HG02943 (cell line): ENCODE data around the gene PDE4C.

ENCODE experiments used
- ATAC-seq: cut with Tn5 transposase; IDR thresholded peaks from one replicate; pipeline ENCODE4 v1.9.1; 2021; ENCODE audit warnings: mild to moderate bottlenecking, low read depth, moderate library complexity; ENCODE audit not compliant: unreplicated experiment

Gene PDE4C

DNA sequence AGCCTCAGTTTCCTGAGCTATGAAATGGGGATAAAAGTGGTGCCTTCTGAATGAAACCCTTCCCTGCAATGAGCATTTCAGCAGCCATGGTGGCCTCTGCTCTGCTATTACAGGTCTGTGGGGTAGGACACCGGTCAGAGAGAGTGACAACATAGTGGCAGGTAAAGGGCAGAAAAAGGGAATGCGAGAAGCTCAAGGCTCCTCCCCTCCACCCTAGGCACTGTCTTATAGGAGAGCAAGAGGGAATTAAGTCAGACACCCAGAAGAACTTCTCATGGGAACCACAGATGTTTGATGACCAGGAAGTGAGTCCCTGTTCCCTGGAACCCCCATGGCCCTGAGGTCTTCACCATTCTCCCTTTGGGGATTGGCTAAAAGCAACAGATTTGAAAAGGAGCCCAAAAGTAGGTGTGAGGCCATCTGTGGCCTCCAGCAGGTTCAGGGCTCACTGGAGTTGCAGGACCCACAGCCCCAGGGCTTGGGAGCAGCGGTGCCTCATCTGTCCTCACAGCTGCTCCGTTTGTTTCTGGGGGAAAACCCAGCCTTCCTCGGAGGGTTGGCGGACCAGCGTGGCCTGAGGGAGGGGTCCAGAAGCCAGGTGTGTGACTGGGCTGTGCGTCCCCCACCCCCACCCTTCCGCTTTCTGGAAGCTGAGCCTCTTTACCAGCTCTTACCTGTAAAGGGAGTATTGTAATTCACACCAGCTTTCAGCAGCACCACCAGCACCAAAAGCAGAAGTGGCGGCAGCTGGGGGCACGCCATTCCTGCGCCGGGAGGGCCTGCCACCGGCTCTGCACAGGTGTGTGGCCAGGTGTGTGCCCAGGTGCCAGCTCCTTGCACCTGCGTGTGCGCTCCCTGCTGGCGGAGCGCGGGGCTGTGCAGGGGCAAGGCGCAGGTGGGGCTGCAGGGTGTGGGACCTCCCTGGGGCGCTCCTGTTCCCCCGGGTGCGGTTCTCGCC lies 28.6 kb upstream of the PDE4C start:
- no peak for ATAC-seq

DNA sequence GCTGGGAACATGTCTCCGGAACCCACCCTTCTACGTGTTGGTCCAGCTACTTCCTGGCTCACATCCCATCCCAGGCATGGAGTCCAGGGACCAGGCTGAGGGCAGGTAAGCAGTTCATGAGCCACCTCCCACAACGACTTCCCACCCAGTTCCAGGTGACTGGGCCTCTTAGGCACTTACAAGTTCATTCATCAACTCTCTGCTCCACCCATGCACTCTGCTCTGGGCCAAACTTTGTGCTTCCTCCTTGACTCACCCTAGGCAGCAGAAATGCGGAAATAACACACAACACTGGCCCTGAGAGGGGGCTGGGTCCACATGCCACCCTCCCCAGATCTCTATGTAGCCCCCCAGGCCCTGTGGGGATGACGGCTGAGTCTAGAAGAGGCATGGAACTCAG lies 27.5 kb upstream of the PDE4C start:
- ATAC-seq: no peak

DNA sequence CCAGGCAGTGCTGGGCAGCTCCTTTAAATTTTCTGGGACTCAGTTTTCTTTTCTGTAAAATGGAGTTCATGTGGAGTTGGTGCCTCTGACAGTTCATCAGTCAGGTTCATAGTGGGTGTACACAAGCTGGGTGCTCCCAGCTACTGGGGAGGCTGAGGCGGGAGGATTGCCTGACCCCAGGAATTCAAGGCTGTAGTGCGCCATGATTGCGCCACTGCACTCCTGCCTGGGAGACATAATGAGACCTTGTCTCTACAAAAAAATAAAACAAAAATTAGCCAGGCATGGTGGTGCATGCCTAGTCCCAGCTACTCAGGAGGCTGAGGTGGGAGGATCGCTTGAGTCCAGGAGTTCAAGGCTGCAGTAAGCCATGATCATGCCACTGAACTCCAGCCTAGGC lies 26.9 kb upstream of the PDE4C start:
- no peak for ATAC-seq

DNA sequence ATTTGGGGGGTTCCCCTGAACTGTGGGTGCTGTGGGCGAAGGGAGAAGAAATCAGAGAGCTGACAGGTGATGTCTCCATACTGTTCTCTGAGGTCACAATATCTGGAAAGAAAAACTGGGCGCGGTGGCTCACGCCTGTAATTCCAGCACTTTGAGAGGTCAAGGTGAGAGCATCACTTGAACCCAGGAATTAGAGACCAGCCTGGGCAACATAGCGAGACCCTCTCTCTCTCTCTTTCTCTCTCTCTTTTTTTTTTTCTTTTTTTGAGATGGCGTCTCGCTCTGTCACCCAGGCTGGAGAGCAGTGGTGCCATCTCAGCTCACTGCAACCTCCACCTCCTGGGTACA lies 26.1 kb upstream of the PDE4C start:
- ATAC-seq: no peak

- ATAC-seq: no peak
Observed at GRCh38 chr19:18251587-18252369, 25.5 kb upstream of the PDE4C start.

- no peak for ATAC-seq
Observed at GRCh38 chr19:18249834-18250233, 23.6 kb upstream of the PDE4C start.

DNA sequence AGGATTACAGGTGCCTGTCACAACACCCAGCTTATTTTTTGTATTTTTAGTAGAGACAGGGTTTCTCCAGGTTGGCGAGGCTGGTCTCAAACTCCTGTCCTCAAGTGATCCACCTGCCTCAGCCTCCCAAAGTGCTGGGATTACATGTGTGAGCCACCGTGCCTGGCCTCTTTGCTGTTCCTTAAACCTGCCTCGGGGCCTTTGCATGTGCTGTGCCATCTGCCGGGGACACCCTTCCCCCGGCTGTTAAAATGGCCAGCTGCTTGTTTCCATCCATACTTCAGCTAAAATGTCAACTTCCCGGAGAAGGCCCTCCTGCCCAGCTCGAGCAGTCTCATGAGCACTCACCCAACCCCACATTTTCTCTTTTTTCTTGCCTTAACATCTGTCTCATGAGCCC lies 19.1 kb upstream of the PDE4C start:
- no peak for ATAC-seq

GRCh38 chr19:18239303-18239702 lies 13.1 kb upstream of the PDE4C start:
- ATAC-seq: no peak

DNA sequence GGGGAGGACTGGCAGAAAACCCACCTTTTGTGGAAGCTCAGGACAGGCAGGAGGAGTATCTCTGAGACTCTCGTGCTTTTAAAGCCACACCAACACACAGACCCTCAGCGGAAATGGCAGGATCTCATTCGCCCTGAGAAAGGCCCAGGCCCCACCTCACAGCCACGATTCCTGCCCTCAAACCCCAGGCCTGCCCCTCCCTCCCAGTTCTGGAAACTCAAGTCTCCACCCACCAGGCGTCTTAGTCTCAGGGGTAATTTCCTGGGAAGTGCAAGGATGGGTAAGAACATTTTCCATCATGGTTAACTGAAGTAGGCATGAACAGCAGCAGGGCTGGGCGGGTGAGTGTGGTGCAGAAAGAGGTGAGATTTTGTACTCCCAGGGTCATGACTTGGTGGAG lies 8.0 kb upstream of the PDE4C start:
- ATAC-seq: no peak

DNA sequence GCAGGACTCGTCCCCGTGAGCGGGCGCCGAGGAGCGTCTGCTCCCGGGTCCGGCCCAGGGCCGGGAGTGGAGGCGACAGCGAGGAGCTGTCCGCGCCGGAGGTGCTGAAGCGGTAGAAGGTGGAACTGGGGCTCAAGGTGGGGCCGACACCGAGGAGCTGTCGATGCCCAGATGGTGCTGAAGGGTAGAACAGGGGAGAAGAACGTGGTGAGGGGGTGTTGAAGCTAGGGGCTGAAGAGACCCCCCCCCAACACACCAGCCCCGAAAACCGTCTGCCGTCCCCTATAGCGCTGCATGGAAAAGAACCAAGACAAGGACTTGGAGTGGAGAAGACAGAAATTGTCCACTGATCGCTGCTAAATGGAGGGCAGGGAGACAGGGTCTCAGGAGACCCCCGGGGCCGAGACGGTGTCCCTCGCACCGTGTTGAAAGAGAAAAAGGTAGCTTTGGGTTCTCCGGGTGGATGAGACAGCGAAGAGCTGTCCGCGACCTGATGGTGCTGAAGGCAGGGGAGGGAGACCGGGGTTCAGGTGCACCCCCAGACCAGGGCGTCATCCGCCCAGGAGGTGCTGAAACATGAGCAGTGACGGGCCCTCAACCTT lies 7.1 kb upstream of the PDE4C start:
- ATAC-seq: no peak

GRCh38 chr19:18232540-18233223 lies 6.4 kb upstream of the PDE4C start:
- ATAC-seq: no peak

DNA sequence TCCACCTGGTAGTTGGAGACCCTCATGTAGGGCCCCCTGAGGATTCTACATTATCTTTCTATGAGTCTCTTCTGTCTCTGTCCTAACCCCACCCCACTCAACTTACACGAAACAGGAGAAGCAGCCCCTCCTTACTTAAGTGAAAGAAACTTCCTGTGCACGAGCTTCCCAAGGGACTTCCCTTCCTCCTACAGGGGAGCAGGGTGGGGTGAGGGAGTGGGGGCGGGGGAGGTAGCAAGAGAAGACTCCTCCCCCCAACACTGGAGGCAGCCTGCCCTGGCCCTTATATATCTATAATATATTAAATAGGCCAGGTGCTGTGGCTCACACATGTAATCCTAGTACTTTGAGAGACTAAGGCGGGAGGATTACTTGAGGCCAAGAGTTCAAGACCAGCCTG lies 5.5 kb upstream of the PDE4C start:
- ATAC-seq: no peak

DNA sequence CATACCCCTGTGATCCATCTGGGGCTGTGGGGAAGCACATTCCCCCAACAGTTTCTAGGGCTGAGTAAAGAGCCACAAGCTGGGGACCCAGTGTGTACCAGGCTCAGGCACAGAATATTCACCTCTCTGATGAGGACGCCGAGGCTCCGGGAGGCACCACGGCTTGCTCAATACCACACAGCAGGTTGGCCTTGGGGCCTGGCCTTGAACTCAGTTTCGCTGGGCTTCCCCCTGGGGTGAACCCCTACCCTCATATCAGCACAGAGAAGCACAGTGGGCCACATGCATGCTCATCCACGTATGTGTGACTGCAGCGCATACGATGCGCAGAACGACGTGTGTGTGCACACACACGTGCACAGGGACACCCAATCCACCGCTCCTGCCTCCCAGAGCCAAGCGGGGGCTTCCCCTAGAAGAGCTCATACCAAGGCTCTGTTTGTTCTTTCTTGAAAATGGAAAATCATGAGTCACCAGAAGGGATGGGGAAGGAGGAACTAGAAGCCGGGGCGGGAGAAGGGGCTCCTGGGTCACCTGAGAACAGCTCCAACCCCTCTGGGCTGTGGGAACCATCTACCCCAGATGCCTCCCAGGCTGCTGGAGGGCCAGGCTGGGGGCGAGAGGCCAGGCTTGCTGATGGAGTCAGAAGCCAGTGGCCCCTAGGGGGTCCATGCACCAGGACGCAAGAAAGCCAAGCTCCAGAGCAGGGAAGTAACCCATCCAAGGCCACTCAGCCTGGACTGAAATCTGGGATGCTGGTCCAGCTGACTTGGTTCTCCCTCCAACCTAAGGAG lies 4.9 kb upstream of the PDE4C start:
- no peak for ATAC-seq

DNA sequence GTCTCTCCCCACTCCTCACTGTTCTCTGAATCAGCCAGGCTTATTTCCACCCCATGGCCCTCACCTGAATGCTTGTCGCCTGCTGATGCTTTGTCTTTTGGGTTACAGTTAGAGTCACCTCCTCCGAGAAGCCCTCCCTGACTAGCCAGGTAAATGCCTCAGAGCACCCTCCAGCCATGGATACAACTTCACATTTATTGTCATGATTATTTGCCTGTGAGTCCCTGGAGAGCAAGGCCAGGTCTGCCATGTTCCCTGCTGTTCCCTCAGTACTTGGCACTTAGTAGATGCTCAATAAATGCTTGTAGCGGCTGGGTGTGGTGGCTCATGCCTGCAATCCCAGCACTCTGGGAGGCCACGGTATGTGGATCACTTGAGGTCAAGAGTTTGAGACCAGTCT lies 3.7 kb upstream of the PDE4C start:
- ATAC-seq: no peak

DNA sequence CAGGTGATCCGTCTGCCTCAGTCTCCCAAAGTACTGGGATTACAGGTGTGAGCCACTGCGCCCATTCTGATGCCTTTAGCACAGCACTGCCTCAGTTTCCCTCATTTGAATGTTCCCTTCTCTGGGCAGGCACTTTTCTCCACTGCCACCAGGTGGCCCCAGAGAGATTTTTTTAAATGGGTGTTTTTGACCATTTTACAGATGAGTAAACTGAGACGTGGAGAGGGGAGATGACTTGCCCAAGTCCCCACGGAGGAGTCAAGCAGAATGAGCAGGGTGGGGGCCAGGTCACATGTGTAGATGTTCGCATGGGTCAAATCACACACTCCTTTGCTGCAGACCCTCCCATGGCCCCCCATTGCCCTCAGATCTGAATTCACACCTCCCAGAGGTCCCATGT lies 3.2 kb upstream of the PDE4C start:
- ATAC-seq: no peak

GRCh38 chr19:18227781-18228271 lies 1.6 kb upstream of the PDE4C start:
- ATAC-seq: no peak

DNA sequence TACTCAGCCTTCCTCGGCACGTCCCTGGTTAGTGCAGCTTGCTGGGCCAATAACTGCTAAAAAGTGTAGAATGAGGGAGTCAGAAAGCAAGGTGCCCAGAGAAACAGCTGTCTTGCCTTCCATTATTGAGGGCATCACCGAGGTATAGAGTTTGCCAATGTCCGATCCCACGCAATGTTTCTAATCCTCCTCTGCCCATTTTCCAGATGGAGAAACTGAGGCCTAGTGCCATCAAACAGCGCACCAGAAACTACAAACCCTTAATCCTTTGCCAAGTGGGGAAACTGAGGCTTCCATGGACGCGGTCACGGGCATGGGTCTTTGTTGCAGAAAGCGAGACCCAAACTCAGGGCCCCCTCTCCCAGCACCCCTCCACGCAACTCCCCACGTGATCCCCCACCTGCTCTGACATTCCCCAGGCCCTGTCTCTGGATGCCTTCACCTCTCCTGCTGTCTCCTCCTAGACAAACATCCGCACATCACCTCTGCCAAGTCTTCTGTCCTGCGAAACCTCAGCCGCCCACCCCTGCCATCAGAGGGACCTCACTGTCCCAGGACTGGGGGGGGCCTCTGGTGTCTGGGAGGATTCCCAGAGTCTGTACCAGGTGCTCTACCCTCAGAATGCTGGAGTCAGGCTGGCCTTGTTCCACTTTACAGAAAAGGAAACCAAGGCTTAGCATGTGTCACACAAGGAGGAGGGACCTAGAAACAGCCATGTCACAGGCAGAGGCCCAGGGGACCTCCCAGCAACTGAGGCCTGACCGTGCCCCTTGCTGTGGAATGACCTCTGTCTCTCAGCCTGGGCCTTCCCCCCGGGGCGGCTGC lies 930 bp upstream of the PDE4C start:
- ATAC-seq: no peak

DNA sequence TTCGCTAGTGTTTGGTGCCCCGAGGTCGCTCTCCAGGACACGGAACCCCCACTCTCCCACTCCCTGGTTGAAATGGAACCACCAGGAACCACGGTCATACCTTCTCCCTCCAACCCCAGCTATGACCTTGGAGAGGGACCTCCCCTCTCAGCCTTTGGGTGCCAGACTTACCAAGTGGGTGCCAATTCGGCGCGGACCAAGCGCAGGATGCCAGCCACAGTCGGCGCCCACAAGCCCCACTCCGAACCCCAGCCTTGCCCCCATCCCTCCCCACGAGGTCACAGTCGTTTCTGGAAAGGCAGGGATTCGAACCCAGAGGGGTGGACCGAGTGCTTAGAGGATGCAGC lies 910 bp downstream of the PDE4C start:
- no peak for ATAC-seq
